GM19468 (cell line): Measurements from ENCODE around the gene MUC4.
"Not testable (repeated sequence)": the region's sequence is repeated elsewhere in the genome, so short reads cannot be mapped to it uniquely, and the experiment has no call there.

Experiments used
- ATAC-seq: cut with Tn5 transposase; IDR thresholded peaks from one replicate; pipeline ENCODE4 v1.9.1; 2021; ENCODE audit warnings: mild to moderate bottlenecking, moderate library complexity, moderate number of reproducible peaks; ENCODE audit not compliant: unreplicated experiment; ENCODE audit errors: extremely low read depth

Gene MUC4

DNA sequence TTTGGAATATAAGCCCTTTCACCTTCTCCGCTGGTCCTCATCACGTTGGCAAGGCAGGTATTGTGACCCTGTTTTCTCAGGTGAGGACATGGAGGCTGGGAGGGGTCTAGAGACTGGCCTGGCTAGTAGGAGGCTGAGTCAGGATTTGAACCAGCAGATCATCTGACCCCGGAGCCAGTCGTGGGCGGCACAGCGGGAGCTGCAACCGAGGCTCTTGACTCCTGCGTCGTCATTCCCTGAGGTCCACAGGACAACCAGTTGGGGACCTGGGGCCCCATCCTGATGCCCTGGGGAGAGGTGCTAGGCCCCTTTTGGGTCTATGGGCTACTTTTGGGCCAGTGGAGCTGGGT lies 88.8 kb downstream of the MUC4 start:
- ATAC-seq = not testable (repeated sequence)

DNA sequence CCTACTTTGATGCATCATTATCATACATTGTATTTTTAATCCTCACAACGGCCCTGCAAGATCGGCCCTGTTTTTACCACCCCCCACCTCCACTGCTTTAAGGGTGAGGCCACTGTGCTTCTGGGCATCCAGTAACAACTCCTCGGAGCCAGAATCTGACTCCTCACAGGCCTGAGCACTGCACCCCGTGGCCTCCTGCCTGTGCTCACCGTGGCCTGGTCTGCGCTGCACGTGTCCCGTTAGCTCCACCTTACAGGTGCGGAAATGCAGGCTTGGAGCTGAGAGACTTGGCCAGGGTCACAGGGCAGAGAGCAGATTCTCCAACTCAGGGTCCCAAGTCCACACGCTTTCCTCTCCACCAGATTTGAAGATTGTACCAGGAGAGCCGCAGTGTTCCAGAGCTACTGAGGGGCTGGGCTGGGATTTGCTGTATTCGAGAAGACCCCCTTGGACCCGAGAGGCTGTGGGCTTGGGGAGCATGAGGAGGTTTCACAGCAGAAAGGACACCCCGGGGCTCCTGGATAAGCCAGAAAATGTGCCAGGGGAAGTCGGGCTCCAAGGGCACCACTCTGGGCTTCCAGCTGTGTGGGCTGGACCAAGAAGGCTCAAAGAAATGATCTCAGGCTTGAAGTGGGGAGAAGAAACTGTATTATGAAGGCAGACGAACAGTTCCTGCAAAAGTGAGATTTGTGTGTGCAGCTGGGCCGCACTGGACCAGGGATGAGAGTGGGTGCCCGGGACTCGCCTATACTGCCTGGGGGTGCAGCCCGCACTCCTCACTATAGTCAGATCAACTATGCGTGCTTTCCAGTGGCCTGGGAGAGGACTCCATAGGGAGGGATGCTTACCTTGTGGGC lies 89.4 kb downstream of the MUC4 start:
- ATAC-seq = not testable (repeated sequence)

DNA sequence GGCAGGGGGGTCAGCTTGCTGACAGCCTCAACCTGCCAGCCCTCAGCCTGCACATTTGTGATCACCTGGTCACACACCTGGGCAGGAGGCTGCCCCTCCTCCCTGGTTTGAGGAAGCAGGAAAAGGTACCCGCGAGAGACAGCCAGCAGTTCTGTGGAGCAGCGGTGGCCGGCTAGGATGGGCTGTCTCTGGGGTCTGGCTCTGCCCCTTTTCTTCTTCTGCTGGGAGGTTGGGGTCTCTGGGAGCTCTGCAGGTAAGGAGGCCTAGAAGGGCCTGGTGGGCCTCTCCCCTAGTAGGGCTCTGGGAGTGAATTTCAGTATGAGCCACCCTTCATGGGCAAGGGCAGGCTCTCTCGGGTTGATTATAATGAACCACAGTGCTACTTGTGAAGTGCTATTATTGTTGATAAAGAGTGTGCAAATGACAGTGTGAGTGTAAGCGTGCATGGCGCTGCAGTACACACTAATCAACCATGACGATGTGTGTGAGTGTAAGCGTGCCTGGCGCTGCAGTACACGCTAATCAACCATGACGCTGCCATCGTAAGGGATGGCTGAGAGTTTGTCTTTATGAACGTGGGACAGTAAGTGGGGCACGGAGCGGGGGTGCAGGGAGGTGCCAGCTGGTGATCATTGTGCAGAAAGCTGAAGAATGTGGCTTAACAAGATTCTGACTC lies 90.8 kb downstream of the MUC4 start, which contains the start of gene MUC20:
Gene MUC20, plus strand, starts transcription at position 148 of the 676 bp plus-strand sequence. Its CDS starts 30 bp downstream, at position 178.
- not testable (repeated sequence) for ATAC-seq

DNA sequence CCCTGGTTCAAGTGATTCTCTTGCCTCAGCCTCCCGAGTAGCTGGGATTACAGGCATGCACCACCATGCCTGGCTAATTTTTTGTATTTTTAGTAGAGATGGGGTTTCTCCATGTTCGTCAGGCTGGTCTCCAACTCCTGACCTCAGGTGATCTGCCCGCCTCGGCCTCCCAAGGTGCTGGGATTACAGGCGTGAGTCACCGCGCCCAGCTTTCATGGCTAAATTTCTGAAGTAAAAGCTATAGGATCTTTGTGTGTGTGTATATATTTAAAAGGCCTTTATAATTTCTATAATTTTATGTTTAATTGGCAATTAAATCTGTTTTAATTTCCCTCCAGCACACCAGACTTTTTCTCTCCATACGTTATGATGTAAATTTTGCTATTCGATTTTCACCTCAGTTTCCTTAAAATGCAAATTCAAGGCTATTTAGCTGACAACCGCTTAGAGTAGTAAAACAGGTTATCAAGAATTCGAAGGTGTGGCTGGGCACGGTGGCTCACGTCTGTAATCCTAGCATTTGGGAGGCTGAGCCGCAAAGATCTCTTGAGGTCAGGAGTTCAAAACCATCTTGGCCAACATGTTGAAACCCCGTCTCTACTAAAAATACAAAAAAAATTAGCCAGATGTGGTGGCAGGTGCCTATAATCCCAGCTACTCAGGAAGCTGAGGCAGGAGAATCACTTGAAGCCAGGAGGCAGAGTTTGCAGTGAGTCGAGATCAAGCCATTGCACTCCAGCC lies 92.0 kb downstream of the MUC4 start:
- not testable (repeated sequence) for ATAC-seq

DNA sequence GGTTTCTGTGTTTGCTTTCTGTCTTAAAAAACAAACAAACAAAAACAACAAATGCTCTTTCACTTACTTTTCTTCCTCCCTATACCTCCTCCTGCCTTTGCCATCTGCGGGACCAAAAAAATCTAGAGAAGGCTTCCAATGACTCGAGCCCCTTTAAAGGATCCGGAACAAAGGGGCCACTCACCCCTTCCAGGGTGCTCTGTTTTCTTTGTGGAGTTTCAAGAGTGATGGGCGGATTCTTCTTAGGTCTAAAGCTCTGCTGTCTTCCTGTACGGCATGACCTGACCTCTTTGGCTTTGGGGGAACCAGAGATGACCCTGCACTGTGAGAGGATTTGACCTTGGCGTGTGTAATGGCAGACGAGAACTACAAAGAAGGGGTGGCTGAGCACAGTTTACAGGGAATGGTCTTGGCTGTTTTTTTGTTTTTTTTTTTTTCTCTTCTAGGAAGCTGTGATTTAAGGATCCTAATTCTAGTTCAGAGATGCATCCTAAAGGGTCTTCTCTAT lies 93.2 kb downstream of the MUC4 start:
- no peak for ATAC-seq

DNA sequence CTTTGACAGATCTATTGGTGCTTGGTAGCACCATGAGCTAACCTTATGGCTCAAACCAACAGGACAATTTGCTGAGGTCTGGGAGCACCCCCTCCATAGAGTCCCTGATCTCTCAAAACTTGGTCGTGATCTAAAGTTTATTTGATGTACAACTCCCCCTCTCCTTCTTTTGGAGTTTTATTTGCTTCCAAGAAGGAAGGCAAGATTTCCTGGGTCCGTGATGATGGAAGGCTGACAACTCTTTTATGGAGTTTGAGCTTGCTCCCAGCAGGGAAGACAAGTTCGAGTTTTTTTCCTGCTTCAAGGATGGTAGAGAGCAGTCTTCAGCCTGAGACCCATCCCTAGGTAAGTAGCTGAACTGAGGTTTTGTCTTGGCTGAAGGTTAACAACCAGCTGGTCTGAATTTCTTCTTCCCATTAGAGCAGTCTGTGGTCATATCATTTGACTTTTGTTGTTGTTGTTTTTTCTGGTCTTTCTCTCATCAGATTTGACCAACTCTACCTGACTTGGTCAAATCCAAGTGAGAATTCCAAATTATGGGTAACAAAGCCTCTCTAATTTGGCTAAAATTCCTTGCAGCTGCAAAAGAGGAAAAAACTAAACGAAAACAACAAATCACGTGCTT lies 93.8 kb downstream of the MUC4 start:
- no peak for ATAC-seq

DNA sequence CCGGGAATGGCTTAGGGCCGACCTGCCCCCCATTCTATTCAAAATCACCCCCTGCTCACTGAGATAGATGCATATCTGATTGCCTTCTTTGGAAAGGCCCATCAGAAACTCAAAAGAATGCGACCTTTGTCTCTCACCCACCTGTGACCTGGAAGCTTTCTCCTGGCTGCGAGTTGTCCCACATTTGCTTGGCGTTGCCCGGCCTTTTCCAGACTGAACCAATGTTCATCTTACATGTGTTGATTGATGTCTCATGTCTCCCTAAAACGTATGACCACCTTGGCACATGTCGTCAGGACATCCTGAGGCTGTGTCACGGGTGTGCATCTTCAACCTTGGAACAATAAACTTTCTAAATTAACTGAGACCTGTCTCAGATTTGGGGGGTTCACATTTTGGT lies 94.3 kb downstream of the MUC4 start:
- ATAC-seq = no peak

DNA sequence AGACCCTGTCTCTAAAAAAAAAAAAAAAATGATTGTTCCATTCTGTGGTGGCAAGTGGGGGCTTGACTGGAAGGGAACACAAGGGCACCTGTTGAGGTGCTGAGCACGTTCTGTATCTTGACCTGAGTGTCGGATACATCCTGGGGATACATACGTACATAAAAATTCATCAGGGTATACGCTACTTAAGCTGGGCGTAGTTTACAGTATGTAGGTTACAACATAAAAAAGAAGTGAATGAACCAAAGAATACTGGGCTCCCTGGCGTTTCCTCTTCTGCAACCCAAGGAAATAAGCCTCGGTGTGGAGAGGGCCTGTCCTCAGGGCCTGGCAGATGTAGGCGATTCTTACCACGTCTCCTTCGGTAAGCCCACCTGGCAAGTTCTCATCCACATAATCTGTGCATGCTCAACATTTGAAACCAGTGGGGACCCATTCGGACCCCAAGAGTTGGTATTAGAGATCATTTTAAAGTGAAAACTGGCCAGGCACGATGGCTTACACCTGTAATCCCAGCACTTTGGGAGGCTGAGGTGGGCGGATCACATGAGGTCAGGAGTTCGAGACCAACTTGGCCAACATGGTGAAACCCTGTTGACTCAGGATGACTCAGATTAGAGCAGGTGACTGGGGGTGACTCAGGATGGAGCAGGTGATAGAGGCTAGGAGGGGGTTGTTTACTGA lies 96.0 kb downstream of the MUC4 start:
- ATAC-seq = no peak

DNA sequence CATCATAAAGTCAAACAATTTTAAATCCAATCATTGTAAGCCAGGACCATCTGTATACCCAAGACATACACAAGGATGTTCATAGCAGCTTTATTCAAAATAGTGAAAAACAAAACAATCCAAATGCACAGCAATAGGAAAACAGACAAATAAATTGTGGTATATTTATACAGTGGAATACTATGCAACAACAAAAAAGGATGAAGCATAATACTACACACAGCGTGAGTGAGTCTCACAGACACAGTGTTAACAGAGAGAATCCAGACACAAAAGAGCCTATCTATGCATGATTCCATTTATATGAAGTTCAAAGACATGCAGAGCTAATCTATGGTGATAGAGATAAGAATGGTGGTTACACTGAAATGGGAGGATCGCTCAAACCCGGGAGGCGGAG lies 96.6 kb downstream of the MUC4 start:
- no peak for ATAC-seq

DNA sequence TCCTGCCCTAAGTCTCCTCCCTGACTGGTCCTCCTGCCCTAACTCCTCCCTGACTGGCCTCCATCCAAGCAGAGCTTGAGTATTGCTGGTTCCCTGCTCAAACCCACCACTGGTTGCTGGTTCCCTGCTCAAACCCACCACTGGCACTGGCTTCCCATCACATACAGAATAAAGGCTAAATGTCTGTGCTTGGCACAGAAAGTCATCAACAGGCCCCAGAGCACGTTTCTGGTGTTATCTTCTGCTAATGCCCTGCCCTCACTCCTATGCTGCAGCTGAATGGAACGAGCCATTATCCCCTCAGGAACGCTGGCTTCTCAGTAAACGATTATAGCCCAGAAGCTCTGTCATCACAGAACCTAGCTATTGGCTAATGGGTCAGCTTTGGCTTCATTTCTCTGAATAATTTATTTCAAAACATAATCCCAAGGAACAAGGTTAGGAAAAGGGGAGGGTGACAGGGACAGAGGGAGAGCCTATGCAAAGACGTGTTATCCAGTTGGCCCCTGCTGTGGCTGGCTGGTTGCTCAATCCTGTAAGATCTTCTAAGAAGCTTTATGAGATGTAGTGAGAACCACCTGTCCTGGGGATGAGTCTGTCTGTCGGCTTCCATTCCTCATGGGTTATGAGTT lies 97.2 kb downstream of the MUC4 start:
- no peak for ATAC-seq

DNA sequence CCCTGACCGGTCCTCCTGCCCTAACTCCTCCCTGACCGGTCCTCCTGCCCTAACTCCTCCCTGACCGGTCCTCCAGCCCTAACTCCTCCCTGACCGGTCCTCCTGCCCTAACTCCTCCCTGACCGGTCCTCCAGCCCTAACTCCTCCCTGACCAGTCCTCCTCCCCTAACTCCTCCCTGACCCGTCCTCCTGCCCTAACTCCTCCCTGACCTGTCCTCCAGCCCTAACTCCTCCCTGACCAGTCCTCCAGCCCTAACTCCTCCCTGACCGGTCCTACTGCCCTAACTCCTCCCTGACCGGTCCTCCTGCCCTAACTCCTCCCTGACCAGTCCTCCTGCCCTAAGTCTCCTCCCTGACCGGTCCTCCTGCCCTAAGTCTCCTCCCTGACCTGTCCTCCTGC lies 98.6 kb downstream of the MUC4 start:
- not testable (repeated sequence) for ATAC-seq

DNA sequence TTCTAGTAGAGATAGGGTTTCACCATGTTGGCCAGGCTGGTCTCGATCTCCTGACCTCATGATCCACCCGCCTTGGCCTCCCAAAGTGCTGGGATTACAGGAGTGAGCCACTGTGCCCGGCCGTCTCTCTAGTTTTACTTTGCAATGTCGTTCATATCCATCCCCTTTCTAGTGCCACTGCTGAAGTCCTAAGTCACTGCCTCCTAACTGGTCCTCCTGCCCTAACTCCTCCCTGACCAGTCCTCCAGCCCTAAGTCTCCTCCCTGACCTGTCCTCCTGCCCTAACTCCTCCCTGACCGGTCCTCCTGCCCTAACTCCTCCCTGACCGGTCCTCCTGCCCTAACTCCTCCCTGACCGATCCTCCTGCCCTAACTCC lies 99.2 kb downstream of the MUC4 start:
- not testable (repeated sequence) for ATAC-seq

DNA sequence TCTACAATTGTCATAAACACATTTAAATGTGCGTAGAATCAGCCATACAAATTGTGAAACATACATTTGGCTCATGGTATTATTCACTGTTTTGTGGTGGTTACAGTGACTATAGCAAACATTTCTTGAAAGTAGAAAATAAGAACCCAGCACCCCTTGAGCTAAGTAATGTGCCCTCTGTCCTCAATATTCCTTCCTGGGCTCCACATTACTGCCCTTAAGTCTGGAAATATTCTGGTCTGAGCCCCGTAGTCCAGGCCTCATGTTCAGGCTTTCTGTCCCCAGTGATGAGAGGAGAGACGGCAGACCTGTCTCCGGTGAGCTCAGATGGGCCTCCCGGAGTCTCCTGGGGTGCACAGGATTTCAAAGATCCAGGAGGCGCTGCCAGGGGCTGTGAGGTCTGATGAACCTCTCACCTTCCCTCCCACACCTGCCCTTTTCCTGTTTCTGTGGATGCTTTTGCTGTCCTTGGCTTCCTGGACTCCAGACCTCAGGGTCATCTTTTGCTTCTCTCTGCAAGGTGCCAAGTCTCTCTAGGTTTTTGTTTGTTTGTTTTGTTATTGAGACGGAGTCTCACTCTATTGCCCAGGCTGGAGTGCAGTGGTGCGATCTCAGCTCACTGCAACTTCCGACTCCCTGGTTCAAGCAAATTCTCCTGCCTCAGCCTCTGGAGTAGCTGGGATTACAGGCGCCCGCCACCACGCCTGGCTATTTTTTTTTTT lies 99.8 kb downstream of the MUC4 start:
- no peak for ATAC-seq

DNA sequence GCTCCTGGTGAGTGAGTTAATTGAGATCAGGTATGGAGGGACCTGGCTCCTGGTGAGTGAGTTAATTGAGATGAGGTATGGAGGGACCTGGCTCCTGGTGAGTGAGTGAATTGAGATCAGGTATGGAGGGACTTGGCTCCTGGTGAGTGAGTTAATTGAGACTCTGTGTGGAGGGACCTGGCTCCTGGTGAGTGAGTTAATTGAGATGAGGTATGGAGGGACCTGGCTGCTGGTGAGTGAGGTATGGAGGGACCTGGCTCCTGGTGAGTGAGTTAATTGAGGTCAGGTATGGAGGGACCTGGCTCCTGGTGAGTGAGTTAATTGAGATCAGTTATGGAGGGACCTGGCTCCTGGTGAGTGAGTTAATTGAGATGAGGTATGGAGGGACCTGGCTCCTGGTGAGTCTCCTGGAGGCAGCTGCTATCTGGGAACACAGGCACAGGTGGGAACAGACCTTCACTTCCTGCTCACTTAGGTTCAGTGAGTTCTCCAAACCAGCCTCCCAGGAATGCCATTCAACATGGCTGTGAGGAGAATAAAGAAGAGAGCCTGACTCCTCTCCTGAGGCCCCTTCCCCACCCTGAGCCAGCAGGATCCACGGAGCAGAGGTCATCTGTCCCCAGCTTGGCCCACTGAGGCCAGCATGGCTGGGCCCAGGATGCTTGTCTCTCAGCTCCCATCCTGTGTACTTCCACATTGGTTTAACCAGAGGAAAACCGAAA lies 100.5 kb downstream of the MUC4 start:
- not testable (repeated sequence) for ATAC-seq

DNA sequence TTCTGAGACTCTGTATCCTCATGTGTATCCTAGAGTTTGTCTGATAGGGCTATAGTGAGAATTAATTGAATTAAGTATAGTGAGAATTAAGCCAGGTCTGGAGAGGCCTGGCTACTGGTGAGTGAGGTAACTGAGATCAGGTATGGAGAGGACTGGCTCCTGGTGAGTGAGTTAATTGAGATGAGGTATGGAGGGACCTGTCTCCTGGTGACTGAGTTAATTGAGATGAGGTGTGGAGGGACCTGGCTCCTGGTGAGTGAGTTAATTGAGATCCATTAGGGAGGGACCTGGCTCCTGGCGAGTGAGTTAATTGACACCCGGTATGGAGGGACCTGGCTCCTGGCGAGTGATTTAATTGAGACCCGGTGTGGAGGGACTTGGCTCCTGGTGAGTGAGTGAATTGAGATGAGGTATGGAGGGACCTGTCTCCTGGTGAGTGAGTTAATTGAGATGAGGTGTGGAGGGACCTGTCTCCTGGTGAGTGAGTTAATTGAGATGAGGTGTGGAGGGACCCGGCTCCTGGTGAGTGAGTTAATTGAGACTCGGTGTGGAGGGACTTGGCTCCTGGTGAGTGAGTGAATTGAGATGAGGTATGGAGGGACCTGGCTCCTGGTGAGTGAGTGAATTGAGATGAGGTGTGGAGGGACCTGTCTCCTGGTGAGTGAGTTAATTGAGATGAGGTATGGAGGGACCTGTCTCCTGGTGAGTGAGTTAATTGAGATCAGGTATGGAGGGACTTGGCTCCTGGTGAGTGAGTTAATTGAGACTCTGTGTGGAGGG lies 101.4 kb downstream of the MUC4 start:
- not testable (repeated sequence) for ATAC-seq

DNA sequence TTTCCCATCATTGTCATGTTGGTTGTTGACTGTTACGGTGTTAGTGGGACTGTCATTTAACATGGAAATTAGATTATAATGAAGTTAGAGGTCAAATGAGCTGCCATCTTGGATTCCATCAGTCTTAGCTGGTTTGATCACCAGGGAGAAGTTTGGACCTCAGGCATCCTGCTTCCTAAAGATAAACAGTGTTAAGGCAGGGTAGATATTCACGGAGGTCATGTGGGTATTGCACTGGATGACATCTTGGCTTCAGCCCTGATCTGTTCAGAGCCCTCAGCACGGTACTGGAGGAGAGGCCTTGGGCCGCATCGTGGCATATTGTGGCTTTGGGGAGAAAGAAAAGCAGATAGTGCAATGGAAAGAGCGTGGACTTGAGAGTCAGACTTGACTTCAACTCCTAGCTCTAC lies 102.0 kb downstream of the MUC4 start:
- ATAC-seq = no peak
